Bone marrow (tissue), 2 donors: ENCODE data around the gene MBOAT1.

Experiments
- DNase-seq, 2 donors: peaks; one replicate each; lab custom pipeline; 2025; lab: John Stamatoyannopoulos, UW

The MBOAT1 gene

DNA sequence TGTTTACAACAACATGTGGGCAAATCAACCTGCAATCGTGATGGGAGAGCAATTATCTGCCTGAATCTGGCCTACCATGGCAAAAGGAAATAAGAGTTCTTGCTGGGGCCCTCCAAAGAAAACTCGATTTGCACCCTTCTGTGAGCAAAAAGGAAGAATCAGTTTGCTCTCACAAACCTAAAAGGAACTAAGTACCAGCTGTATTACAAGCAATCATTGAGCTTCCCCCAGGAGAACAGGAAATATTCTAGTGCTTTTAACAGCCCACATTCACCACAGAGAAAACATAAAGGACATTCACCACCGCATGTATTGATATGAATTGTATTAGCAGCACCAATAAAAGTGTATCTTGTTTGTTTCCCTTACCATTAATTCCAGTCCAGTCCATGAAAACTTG lies 75.0 kb downstream of the MBOAT1 start:
- no peak for DNase-seq

GRCh38 chr6:20135677-20136268 lies 76.5 kb downstream of the MBOAT1 start:
- no peak for DNase-seq

DNA sequence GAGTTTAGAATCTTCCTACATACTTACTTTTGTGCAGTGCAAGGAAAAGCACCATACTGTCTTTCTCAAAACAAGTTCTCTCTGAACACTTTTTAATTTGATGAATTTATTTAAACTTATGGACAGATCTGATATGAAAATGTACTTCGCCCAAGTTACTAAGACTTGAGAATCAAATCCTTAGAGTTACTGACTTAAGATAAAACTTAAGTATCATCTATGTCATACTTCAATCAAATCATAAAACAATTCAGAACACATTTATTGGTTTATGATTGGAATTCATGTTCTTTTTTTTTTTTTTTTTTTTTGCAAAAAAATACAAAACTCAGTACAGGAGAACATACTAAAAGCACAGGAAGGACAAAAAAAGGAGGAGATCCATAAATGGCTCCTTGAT lies 77.7 kb downstream of the MBOAT1 start:
- DNase-seq = no peak

DNA sequence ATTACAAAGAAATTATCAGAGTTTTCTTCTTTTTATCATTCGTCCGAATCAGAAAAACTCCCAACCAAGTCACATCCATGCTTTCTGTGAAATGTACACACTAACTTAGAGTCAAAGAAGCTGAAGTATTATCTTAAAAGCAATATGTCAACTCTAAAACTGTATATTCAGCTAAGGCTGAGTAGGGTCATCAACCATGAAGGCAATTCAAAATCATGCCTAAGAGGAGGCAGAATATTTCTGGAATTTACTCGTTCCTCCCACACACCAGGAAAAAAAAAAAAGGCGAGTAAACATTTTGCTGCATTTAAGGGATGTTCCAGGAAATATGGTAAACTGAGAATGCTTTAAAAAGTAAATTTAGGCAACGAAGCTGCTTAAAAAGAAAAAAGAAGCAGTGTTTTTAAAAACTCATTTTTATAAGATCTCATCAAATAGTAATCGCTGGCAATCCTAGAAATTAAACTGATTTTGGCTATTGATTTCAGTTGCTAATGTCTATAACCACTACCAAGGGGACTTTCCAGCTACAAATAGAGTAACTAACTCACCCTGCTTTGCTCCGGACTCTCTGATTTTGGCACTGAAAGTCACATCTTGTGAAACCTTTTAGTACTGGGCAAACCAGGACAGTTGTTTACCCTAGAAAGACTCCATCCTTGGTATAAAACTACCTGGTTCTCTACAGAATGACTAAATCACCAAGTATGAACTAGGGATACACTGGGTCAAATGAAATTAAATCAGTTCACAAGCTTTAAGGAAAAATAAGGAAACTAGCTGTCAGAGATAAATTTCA lies 82.8 kb downstream of the MBOAT1 start:
- no peak for DNase-seq

DNA sequence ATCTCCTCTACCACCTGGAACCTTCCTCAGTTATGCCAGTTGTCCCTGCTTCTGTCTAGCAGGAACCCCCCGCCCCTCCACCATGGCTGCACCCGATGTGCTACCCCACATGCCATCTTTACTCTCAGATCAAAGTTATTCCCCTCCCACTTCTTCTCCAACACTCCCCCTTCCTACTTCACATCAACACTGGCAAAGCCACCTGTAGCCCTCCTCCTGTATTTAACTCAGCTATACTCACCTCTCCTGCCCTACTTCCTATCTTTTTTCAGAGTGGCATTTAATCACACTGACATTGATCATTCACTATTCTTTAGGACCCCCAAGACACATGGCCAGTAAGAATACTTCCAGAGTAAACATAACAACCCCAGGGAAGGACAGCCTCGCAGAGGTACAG lies 84.3 kb downstream of the MBOAT1 start:
- DNase-seq = no peak

DNA sequence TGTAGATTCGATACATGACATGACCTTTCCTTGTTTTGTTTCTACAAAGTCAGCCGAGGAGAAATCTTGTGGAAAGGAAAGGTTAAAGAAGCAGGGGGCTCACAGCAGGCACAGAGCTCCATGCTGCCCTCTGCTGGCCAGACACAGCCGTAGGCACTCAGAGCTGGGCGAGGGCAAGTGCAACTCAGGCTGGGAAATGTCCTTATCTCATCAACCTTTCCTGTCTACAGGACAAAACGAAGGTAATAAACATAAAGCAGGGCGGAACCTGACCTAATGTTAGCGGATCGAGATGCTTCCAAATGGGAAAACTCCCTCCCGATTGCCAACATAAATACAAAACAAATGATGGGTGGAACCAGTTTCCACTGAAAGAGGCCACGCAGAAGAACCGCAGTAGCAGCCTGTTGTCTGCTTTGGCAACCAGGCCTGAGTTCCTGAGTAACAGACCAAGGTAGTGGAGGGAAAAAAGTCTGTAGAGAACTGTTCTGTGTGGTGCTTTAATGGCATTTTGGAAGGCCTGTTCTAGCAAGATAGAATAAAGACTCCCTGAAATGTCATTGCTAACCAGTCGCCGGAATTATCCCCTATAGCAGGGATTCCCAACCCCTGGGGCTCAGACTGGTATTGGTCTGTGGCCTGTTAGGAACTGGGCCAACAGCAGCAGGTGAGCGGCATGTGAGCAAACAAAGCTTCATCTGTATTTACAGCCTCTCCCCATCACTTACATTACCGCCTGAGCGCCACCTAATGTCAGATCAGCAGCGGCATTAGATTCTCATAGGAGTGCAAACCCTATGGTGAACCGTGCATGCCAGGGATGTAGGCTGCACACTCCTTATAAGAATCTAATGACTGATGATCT lies 85.2 kb downstream of the MBOAT1 start:
- peak; percentile 6 to 8 for DNase-seq

DNA sequence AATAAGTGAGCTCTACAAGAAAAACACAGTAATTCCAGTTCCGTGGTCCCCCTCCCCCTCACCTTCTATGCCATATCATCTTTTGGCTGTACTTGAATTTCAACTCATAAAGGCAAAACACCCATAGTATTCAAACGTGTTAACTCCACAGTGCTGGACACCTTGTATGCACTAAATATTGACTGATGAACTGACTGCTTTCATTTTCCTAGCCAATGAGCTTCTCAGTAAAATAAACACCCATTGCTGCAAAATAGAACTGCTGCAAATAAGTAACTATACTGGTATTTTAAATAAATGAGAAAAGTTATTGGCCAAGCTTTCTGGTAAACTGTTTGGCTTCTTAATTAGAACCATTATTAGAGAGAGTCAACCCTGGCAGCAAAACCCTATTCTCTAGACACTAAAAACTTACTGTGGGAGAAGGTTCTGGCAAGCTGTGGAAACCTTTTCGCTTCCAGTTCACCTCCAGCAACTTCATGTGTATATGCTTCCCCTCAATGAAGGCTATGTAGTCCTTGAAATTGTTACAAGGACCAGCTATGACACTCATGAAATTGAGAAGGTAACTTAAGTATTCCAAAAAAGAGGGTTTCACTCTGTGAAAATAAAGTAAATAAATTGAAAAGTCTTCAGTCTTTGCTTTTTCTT lies 86.0 kb downstream of the MBOAT1 start:
- DNase-seq = no peak

DNA sequence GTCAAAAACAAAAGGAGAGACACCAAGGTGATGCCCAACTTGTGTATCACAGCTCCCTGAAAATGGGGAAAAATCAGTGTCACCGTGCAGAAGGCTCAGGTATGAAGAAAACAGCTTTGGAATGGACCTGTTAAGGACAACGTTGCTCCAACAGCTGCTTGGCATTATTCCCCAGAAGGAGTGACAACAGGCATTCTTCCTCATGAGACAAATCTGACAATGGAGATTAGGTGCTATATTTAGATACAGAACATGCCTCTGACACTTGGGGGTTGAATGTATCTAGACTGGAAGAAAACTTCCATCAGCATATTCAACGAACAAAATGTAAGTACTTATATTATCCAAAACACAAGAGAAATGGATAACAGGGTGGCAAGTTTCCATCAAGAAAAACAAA lies 87.7 kb downstream of the MBOAT1 start:
- DNase-seq = no peak

GRCh38 chr6:20119485-20119884 lies 92.8 kb downstream of the MBOAT1 start:
- no peak for DNase-seq

- no peak for DNase-seq
Observed at GRCh38 chr6:20118892-20119291, 93.4 kb downstream of the MBOAT1 start.

DNA sequence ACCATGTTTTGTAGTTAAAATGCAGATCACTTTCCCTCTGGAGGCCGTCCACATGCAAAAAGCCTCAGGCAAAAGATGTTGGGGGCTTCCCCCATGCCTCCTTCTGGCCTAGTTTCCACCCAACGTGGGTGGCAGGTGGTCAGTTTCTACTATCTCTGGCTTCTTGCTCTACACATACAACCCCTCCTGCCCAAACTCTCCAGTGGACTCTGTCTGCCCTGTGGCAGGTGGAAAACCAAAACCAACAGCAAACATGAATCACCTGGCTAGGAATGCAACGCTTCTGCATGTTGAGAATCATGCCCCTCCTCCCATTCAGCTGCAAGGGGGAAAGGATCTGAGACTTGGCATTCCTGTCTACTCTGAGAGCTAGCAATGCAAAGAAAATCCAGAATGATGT lies 94.8 kb downstream of the MBOAT1 start:
- DNase-seq = no peak

GRCh38 chr6:20116792-20117191 lies 95.5 kb downstream of the MBOAT1 start:
- no peak for DNase-seq

DNA sequence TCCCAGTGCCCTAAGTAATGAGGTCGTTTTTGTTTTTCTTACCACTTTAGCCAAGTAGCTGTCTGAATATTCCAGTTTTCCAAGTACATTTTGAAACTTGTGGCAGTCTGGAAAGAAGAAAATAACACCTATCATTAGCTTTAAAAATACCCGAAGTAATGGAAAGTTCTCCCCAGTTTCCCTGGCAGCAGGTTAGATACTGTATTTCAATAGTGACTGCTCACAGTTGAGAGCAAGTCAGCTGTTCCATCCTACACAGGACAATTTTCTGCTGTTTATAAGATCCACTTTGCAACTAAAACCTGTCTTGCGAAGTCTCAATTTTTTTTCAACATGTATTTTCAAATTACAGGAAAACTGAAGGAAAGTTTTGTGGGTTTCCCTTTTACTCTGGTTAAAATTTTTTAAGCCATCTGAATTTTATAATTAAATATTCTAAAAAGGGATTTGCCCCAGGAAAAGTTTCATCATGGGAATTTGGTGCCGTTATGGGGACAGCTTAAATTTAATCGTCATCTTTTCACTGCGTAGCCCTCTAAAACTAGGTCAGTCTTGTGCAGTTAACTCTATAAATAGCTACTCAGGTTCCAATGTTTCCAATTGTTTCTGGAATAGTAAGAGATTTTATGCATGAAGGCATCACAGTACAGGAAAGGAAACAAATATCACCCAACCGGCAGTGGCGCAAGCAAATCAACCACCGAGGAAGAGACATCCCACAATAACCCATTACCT lies 96.9 kb downstream of the MBOAT1 start:
- no peak for DNase-seq

DNA sequence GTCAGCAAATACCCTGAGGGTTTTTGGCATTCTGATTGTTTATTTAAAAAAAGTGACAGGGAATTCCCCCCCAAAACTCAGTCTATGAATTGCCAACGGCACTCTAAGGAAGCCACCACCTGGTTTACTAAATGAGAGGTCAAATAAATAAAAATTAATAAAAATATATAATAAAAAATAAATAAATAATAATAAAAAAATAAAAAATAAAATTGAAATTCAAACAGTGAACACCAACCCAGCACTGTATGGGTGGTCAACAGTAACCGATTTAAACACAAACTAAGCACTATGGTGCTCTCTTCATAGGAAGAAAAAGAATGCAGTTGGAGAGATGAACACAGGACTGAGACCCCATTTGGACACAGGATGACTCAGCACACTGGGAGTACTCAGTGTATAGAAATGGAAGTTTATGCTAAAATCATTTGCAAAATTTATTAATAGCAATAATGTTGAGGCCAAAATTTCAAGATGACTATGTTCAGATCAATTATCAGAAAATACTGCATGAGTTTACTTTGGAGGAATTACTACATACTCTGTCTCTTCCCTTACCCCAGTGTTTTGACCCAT lies 98.5 kb downstream of the MBOAT1 start:
- DNase-seq = no peak

DNA sequence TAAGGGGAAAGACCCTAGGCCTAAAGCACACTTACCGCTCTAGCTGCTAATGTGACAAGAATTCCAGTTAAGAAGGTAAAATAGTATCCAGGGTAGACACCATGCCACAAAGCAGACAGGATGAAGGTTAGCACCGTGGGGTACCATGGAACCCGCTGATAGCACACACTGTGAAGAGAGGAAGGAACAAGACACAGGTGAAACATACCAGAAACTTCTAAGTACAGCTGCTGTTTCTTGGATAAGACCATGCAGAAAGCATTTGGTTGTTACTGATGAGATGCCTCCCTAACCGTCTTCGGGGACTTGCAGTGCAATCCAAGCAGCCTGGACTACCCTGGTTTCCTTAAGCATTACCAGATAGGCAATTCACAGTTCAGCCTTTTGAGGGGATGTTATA lies 99.4 kb downstream of the MBOAT1 start:
- no peak for DNase-seq

DNA sequence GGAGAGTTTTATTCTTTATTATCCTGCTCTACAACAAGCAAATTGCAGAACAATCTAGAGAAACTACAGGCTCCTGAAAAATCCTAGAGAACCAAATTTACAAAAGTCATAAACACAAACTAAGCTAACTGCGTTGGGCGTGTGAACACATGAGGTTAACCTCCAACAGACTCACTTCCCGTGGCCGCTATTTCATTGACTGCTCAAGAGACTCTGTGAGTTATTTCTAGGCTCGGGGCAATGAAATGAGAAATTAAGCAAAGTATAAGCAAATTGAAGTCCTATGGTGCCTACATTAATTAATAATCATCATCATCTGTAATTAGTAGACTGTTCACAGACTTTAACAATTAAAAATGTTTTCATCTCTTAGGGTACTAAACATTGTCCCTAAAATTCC lies 100.0 kb downstream of the MBOAT1 start:
- DNase-seq = no peak

DNA sequence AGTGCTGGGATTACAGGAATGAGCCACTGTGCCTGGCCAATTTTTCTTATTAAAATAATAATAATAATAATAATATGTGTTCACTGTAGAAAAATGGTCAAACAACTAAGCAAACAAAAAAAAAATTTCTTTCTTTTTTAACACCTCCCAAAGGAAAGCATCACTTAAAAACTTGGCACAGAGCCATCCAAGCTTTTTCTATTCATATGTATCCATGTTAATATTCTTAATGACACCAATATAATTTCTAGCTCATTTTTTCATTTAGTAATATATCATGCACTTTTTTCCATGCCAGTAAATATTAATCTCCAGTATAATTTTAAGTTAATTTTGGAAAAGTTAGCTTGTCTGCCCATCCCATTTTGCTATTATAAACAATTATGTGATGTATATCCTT lies 101.8 kb downstream of the MBOAT1 start:
- no peak for DNase-seq

- no peak for DNase-seq
Observed at GRCh38 chr6:20109526-20109925, 102.7 kb downstream of the MBOAT1 start.

DNA sequence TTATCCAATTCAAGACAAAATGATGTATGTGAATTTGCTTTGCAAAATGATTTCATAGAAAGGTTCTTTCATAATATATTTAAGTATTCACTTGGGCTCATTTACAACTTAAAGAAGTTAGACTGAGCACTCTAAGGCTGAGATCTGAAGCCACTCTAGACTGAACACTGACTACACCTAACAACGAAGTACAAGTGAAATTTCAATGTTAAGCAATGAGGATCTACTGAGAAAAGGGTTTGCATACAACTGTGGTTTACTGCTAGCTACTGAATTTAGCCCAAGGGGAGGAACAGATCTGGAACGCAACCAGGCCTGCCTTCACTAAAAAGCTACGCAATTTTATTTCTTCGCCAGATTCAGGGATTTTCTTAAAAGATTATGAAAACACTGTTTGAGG lies 106.4 kb downstream of the MBOAT1 start:
- DNase-seq = no peak

DNA sequence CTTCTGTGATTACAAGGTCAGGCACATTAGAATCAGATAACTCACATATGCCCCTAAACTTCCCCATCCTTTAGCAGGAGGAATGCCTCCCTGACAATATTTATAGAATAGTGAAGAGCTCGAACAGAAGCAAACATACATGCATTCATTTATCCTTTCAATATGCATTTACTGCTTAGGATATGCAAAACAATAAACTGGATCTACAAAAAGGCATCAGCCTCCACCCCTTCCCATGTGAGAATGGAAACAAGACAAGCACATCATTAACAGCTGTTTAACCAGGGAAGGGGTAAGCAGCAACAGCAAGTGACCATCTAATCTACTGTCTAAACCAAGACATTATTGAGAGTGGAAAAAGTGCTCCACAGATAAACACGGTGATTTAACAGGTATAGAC lies 107.6 kb downstream of the MBOAT1 start:
- DNase-seq = no peak

DNA sequence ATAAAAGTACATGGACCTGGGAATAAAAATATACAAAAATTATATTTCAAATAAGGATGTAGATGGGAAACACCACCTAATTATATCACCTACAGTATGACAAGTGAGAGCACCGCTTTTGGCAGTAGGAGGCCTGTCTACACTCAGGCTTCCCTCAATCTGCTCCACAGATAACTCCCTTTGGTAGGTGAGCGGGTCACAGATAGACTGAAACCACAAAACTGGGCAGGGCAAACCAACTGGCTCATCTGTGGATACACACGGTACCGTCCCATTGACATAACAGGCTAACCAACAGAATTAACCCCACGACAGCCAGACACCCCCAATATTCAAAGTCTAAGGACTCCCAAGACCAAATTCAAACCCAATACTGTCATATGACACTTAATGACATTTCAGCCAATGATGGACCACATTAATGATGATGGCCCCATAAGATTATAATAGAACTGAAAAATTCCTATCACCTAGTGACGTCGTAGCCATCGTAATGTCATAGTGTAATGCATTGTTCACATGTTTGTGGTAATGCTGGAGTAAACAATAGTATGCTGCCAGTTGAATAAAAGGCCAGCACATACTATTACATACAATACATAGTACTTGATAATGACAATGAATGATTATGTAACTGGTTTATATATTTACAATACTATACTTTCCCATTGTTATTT lies 109.7 kb downstream of the MBOAT1 start:
- no peak for DNase-seq
